NCI-H1092 treated with DMSO at 0.1 percent for 48 hours (cell line): ENCODE data around the gene SOCS1.

ENCODE experiments used
- DNase-seq: peaks from one replicate; lab custom pipeline; 2025; lab: John Stamatoyannopoulos, UW

Gene SOCS1

DNA sequence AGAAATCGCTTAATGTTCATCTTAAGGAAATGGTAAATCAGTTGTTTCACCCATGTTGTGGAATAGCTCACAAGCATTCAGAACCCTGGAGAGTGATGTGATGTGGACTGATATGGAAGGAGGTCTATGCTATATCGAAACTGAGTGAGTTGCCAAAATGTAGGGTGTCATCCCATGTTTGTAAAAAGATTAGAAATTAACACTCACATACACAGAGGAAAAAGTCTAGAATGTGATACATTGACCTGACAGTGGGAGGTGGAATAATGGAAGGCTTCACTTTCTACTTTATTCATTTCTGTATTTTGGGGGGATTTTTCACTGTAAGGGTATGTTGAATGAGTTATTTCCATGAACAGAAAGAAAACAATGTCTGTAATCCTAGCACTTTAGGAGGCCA, 29.8 kb upstream of the SOCS1 start:
- DNase-seq: no peak

- DNase-seq: no peak
Measured at GRCh38 chr16:11283820-11284248, 27.8 kb upstream of the SOCS1 start.

GRCh38 chr16:11280616-11281522, 24.9 kb upstream of the SOCS1 start, which contains the start of gene PRM1:
Gene PRM1 (minus strand): TSS chr16:11281330. CDS start chr16:11281238, 92 bp downstream.
- no peak for DNase-seq

GRCh38 chr16:11278681-11279628, 23.0 kb upstream of the SOCS1 start:
- no peak for DNase-seq

DNA sequence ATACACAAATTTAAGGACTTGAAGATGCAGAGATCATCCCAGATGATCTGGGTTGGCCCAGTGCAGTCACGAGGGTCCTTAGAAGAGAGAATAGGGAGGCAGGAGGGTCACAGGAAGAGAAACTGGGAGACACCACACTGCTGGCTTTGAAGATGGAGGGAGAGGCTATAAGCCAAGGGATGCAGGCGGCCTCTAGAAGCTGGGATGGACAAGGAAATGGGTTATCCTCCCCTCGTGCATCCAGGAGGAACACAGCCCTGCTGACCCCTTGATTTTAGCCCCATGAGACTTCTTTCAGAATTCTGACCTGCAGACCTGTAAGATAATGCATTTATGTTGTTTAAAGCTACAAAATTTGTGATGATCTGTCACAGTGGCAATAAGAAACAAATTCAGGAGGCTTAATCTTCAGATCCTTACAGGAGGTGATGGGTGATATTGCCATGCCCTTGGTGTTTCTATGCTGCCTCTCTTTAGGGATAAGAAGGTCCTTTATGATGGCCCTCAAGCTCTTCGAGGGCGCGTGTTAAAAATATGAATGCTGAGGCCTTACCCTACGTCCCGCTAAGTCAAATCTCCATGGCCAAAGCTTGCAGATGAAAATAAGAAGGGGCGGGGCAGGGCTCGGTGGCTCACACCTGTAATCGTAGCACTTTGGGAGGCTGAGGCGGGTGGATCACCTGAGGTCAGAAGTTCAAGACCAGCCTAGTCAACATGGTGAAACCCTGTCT, 21.8 kb upstream of the SOCS1 start:
- no peak for DNase-seq

- no peak for DNase-seq
Measured at GRCh38 chr16:11276896-11277593, 21.0 kb upstream of the SOCS1 start.

DNA sequence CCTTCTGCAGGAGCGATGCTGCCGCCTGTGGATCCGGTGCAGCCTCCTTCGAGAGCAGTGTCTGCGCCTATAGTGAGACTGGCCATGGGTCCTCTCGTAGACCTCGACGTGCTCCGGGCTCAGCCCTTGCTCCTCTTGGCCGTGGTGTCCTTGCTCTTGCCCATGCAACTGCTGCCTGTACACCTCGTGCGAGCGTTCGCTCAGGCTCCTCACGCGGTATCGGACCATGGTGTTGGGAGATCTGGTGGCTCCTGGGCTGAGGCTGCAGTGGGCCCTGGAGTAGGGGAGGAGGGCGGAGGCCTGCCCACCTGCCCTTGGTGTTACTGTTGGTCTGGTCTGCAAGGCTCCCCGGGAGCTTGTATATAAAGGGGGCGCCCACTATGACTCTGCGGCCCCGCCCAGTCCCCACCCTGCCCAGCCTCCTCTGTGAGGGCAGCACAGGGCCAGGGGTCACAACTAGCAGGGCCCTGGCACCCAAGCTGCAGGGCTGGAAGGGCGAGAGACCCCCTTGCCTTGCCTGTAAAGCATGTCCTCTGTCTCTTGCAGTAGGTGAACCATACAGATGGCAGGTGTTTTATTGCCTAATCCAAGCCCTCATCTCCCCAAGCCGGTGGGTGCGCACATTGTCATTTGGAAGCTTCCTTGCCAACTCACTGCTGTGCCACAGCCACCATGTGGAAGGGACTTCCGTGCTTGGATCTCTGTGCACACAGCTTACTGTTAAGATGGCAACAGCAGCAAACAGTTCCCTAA, 20.3 kb upstream of the SOCS1 start, which contains the start of gene PRM2:
Gene PRM2, minus strand, starts transcription at position 338 of the 753 bp plus-strand sequence. Its CDS starts 110 bp downstream, at position 228.
- DNase-seq: no peak

DNA sequence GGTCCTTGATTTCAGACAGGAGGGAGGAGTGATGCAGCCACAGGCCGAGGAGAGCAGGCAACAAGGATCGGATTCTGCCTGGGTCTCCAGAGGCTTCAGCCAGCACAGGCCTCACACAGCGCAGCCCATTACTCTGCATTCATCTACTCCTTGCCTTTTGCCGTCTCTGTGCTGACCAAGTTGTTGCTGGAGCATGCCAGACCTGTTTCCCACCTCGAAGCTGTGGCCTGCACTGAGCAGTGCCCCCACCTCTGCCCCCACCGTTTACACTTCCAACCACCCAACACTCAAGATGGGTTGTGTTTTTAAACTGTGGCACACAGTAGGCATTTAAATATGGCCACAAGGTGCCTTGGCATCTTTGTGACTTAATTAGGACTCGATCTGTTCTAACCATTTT, 19.0 kb upstream of the SOCS1 start:
- DNase-seq: no peak

GRCh38 chr16:11273721-11274324, 17.8 kb upstream of the SOCS1 start:
- no peak for DNase-seq

DNA sequence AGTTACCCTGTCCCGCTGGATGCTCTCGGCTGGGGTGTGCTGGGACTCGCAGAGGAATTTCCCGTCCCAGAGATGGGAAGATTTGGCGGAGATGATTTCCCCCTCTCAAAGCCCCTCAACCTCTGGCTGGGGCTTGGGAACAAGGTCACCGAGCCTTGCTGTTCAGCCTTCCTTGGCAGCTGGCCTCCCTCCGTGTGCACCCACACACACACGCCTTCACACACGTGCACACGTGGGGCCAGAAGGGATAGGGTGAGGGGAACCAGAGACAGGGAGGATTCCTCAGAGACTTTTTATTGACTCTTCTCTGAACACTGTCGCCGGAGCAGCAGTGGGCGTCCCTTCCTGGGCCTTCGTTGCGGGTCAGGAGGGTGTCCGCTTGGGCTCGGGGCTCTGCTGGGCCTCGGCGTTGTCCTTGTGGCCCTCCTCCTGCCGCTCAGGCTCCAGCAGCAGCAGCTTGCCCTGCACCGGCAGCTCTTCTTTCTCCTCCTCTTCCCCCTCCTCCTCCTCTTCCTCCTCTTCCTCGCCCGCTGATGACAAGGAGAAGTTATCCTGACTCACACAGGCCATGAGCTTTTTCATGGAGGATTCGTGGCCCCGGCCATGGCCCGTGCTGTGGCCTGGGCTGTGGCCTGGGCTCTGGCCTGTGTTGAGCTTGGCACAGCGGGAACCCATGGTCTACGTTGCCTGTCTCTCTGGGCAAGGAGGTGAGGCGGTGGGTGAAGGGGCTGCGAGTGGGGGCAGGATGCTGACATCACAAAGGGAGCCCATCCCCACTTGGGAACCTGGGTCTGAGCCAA, 17.1 kb upstream of the SOCS1 start, which contains the start of gene PRM3:
Gene PRM3, minus strand, starts transcription at position 709 of the 800 bp plus-strand sequence. Its CDS starts 34 bp downstream, at position 675.
- no peak for DNase-seq

- DNase-seq: no peak
Measured at GRCh38 chr16:11272484-11272883, 16.5 kb upstream of the SOCS1 start.

- no peak for DNase-seq
Measured at GRCh38 chr16:11271610-11272009, 15.6 kb upstream of the SOCS1 start.

GRCh38 chr16:11270602-11271162, 14.7 kb upstream of the SOCS1 start:
- no peak for DNase-seq

GRCh38 chr16:11268921-11269375, 12.9 kb upstream of the SOCS1 start, which contains the start of gene TNP2:
Gene TNP2 (minus strand): TSS chr16:11269325. CDS start chr16:11269262, 63 bp downstream.
- no peak for DNase-seq

- DNase-seq: no peak
Measured at GRCh38 chr16:11265124-11265523, 9.1 kb upstream of the SOCS1 start.

DNA sequence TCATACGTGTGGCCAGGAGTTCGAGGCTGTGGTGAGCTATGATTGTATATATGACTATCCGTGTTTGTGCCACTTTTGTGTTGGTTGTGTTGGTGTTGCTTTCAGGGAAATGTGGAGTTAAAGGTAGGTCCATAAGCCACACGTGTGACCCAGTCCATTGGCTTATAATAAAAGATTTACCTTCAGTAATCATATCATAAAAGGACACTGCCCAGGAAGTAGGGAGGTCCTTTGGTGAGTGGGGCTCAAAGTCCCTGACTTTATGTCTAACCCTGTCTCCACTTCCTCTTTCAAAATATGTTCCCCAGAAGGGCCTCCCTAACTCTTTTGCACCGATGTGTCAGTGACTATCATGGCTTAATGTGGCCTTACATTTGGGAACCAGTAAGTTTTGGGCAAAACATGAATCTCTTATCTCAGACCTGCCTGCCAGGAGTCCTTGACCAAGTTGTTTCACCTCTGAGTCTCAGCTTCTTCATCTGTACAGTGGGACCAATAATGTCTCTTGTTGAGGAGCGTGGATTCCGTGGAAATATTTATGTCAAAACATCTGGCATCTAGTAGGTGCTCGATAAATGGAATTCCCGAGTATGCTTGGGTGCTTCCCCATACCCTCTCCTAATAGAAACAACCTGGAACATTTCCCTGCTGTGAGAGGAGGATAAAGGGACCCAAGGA, 8.3 kb upstream of the SOCS1 start:
- no peak for DNase-seq

DNA sequence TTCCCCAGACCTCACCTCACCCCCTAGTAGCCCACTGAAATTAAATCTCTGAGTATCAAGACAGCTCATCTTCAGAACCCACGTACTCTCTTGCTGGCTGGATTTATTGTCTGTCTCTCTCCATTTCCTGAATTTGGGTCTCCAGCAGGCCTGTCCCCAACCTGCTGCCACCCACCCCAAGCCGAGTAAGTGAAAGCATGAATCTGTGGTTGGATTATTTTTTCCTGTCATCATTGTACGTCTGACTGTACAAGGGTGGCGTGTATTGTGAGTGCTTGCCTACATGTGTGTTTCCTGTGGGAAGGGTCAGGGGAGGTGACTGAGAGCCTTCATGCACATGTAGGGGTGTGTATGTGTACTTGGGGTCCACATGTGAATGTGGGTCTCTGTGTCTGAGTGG, 7.7 kb upstream of the SOCS1 start:
- no peak for DNase-seq

GRCh38 chr16:11262915-11263314, 6.9 kb upstream of the SOCS1 start:
- no peak for DNase-seq
